A549 (cell line): Measurements from ENCODE around the gene SERBP1. TPM values are rescaled to one million over a fixed set of nuclear protein-coding genes. Genes with fewer than 3 reads are reported as not detected.

Source experiments
- ATAC-seq, 2 experiments: fragments of 200-7000 bp in 1 of 2; fragments of >200 bp in 1 of 2; cut with Nextera tagmentation in 1 of 2; cut with Tn5 transposase in 1 of 2; 3 replicates each; pipeline versions ENCODE4 v1.8.0 to v1.9.1; 2018 to 2020; ENCODE audit warnings: mild to moderate bottlenecking in 1 of 2, moderate library complexity in 1 of 2
- CTCF ChIA-PET: fragments of 300-600 bp; sonication (Branson Sonifier 250); formaldehyde crosslinking; extraction: SDS; loops from one replicate; lab custom pipeline; 2021; ENCODE audit warnings: antibody characterized with exemption, inconsistent platforms; lab: Yijun Ruan, JAX
- POLR2A ChIA-PET: fragments of 350-600 bp; formaldehyde crosslinking; extraction: SDS; loops from one replicate; lab custom pipeline; 2021; ENCODE audit warnings: antibody characterized with exemption, inconsistent platforms; lab: Yijun Ruan, JAX
- DNase-seq, 2 experiments: peaks; one replicate each; pipeline versions ENCODE4 v3.0.0 to v3.0.0-alpha.2; 2011 to 2016; ENCODE audit warnings: low read depth in 1 of 2, low spot score in 1 of 2
- FAIRE-seq: peaks from 2 replicates; lab custom pipeline; 2011; peaks lifted over from hg19 to GRCh38; lab: Jason Lieb, UNC
- H3K27ac ChIP-seq, 2 experiments: fragments of >200 bp; sonication (Bioruptor Twin); formaldehyde crosslinking; 3 replicates each; pipeline ENCODE4 v1.5.1; 2016 to 2017
- H3K4me1 ChIP-seq: fragments of >200 bp; sonication (Bioruptor Twin); formaldehyde crosslinking; 3 replicates; pipeline ENCODE4 v1.6.1; 2016
- H3K4me2 ChIP-seq: fragments of >200 bp; sonication (Bioruptor Twin); formaldehyde crosslinking; 3 replicates; pipeline ENCODE4 v1.6.1; 2016
- H3K4me3 ChIP-seq: fragments of >200 bp; sonication (Bioruptor Twin); formaldehyde crosslinking; 3 replicates; pipeline ENCODE4 v1.5.1; 2016
- H3K9me3 ChIP-seq: fragments of >200 bp; sonication (Bioruptor Twin); formaldehyde crosslinking; 3 replicates; pipeline ENCODE4 v1.6.1; 2016
- CBX2 ChIP-seq: fragments of 200-600 bp; sonication (generic); IDR thresholded peaks from 2 replicates; pipeline ENCODE4 v1.6.1; 2016; ENCODE audit warnings: low read depth, mild to moderate bottlenecking, borderline replicate concordance
- CEBPB ChIP-seq, 2 experiments: fragments of >200 bp in 1 of 2; sonication (Bioruptor Twin) in 1 of 2; formaldehyde crosslinking in 1 of 2; IDR thresholded peaks; 2 replicates each; pipeline ENCODE4 v1.6.1; 2012 to 2016
- EHF ChIP-seq: fragments of 250-450 bp; sonication (Bioruptor Pico); IDR thresholded peaks from 2 replicates; pipeline ENCODE4 v1.5.0; 2020; ENCODE audit warnings: mild to moderate bottlenecking
- EHMT2 ChIP-seq: fragments of 200-600 bp; sonication (generic); IDR thresholded peaks from 2 replicates; pipeline ENCODE4 v1.6.1; 2016; ENCODE audit warnings: antibody characterized with exemption, low read depth, mild to moderate bottlenecking, moderate library complexity
- EP300 ChIP-seq, 2 experiments: fragments of >200 bp; sonication (Bioruptor Twin); formaldehyde crosslinking; IDR thresholded peaks; 2 replicates in 1 of 2; 3 replicates in 1 of 2; pipeline ENCODE4 v1.6.1; 2016 to 2017
- FOSL2 ChIP-seq, 2 experiments: fragments of 450-650 bp in 1 of 2; fragments of >200 bp in 1 of 2; sonication (Bioruptor Twin) in 1 of 2; formaldehyde crosslinking; IDR thresholded peaks; 2 replicates each; pipeline versions ENCODE4 v1.5.0 to v1.6.1; 2016 to 2020; ENCODE audit warnings: mild to moderate bottlenecking in 1 of 2, moderate library complexity in 1 of 2
- GATA3 ChIP-seq: IDR thresholded peaks from 2 replicates; pipeline ENCODE4 v1.6.1; 2012; ENCODE audit warnings: borderline replicate concordance
- HDAC2 ChIP-seq: fragments of 200-600 bp; sonication (generic); IDR thresholded peaks from 2 replicates; pipeline ENCODE4 v1.6.1; 2016
- HEYL ChIP-seq: fragments of 250-450 bp; sonication (Bioruptor Pico); IDR thresholded peaks from 2 replicates; pipeline ENCODE4 v1.8.0; 2021; ENCODE audit warnings: mild to moderate bottlenecking, moderate library complexity
- HOXA7 ChIP-seq: fragments of 250-450 bp; sonication (Bioruptor Pico); IDR thresholded peaks from 2 replicates; pipeline ENCODE4 v1.5.0; 2020; ENCODE audit warnings: mild to moderate bottlenecking, moderate library complexity
- HOXB13 ChIP-seq: fragments of 250-450 bp; sonication (Bioruptor Pico); IDR thresholded peaks from 2 replicates; pipeline ENCODE4 v1.5.0; 2020; ENCODE audit warnings: low read depth, mild to moderate bottlenecking, moderate library complexity
- HOXB5 ChIP-seq: fragments of 250-450 bp; sonication (Bioruptor Pico); IDR thresholded peaks from 2 replicates; pipeline ENCODE4 v1.5.0; 2020; ENCODE audit warnings: mild to moderate bottlenecking, moderate library complexity
- JUN ChIP-seq, 2 experiments: fragments of >200 bp; sonication (Bioruptor Twin); formaldehyde crosslinking; IDR thresholded peaks; 2 replicates in 1 of 2; 3 replicates in 1 of 2; pipeline ENCODE4 v1.6.1; 2016 to 2017
- JUNB ChIP-seq: fragments of >200 bp; sonication (Bioruptor Twin); formaldehyde crosslinking; IDR thresholded peaks from 2 replicates; pipeline ENCODE4 v1.6.1; 2016
- KDM5A ChIP-seq: fragments of 200-600 bp; sonication (generic); IDR thresholded peaks from 2 replicates; pipeline ENCODE4 v1.6.1; 2016; ENCODE audit warnings: antibody characterized with exemption, mild to moderate bottlenecking
- NPAS2 ChIP-seq: fragments of 250-450 bp; sonication (Bioruptor Pico); IDR thresholded peaks from 2 replicates; pipeline ENCODE4 v1.8.0; 2022; ENCODE audit warnings: mild to moderate bottlenecking, moderate library complexity, borderline replicate concordance
- NR3C1 ChIP-seq: fragments of >200 bp; sonication (Bioruptor Twin); formaldehyde crosslinking; IDR thresholded peaks from 3 replicates; pipeline ENCODE4 v1.6.1; 2017
- RARB ChIP-seq: fragments of 250-450 bp; sonication (Bioruptor Pico); IDR thresholded peaks from 2 replicates; pipeline ENCODE4 v1.8.0; 2021; ENCODE audit warnings: mild to moderate bottlenecking, moderate library complexity
- RCOR1 ChIP-seq: fragments of 150-350 bp; IDR thresholded peaks from 2 replicates; pipeline ENCODE4 v1.6.1; 2014; ENCODE audit warnings: antibody characterized with exemption, low read length, low read depth
- RFX5 ChIP-seq: fragments of 450-650 bp; IDR thresholded peaks from 2 replicates; pipeline ENCODE4 v1.7.1; 2014; ENCODE audit warnings: antibody characterized with exemption, mild to moderate bottlenecking, moderate library complexity
- SREBF2 ChIP-seq: fragments of 450-650 bp; IDR thresholded peaks from 2 replicates; pipeline ENCODE4 v1.6.1; 2014; ENCODE audit warnings: mild to moderate bottlenecking, moderate library complexity
- ZC3H11A ChIP-seq: fragments of 450-650 bp; IDR thresholded peaks from 2 replicates; pipeline ENCODE4 v1.6.1; 2014; ENCODE audit warnings: antibody characterized with exemption, mild to moderate bottlenecking
- ZFP36 ChIP-seq: fragments of 450-650 bp; IDR thresholded peaks from 2 replicates; pipeline ENCODE4 v1.6.1; 2014; ENCODE audit warnings: borderline replicate concordance; ENCODE audit not compliant: partially characterized antibody
- ZNF302 ChIP-seq: fragments of 250-450 bp; sonication (Bioruptor Pico); IDR thresholded peaks from 2 replicates; pipeline ENCODE4 v1.9.0; 2021; ENCODE audit warnings: inconsistent platforms, mild to moderate bottlenecking, moderate library complexity
- ZSCAN20 ChIP-seq: fragments of 250-450 bp; sonication (Bioruptor Pico); IDR thresholded peaks from 2 replicates; pipeline ENCODE4 v1.8.0; 2022; ENCODE audit warnings: mild to moderate bottlenecking, moderate library complexity
- WGBS: methylation state at CpG from one replicate; pipeline ENCODE4 v1.1.6; 2017; ENCODE audit errors: missing lambda C conversion rate; 5-methylcytosine and 5-hydroxymethylcytosine counted together
- polyA plus RNA-seq, 4 experiments: library from polyadenylated mRNA; depleted of rRNA in 3 of 4; stranded (reverse); fragments of >200 nt; fragmentation: RNase III in 1 of 4; extraction: RNeasy Plus Mini Kit Qiagen cat#74134 plus additional on column Dnase treatment in 1 of 4; gene quantifications; 2 replicates in 3 of 4; 3 replicates in 1 of 4; pipeline ENCODE4 v1.2.3, GENCODE V29; 2011 to 2017
- TF ChIP-seq, protein P1 (sequence below): fragments of 250-450 bp; sonication (Bioruptor Pico); IDR thresholded peaks from 2 replicates; pipeline ENCODE4 v1.5.0; 2020; ENCODE audit warnings: low read depth, mild to moderate bottlenecking, moderate library complexity
- TF ChIP-seq, protein P2 (sequence below): fragments of 250-450 bp; sonication (Bioruptor Pico); IDR thresholded peaks from 2 replicates; pipeline ENCODE4 v1.5.0; 2021; ENCODE audit warnings: mild to moderate bottlenecking, moderate library complexity, borderline replicate concordance
- TF ChIP-seq, protein P3 (sequence below): fragments of >200 bp; sonication (Bioruptor Twin); formaldehyde crosslinking; IDR thresholded peaks from 3 replicates; pipeline ENCODE4 v1.6.1; 2016
- TF ChIP-seq, protein P4 (sequence below): IDR thresholded peaks from 2 replicates; pipeline ENCODE4 v1.6.1; 2012; ENCODE audit warnings: low read depth, borderline replicate concordance

The SERBP1 gene
- polyA plus RNA-seq, 2 of the 4 experiments (the other 2 are of a cell fraction), result 237 to 333 TPM

DNA sequence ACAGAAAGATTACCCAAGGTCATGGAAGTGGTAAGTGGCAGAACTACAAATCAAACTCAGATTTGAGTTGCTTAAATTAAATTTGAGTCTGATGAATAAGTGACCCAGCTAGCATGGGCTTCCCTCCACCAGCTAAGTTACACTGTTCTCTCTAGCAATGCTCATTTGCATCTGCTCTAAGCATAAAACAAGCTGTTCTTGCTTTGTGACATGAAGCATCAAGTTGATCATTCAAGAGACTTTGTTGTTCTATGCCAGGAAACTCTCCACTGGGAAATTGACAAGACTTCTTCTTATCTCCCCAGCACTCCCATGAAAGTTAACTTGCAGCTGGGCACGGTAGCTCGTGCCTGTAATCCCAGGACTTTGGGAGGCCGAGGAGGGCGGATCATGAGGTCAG lies 49.0 kb downstream of the SERBP1 start:
- WGBS, result 91% methylated on average over 4 of the region's 4 CpGs
- Histone ChIP-seq H3K4me3 (no peak overlapping the region), H3K9me3 (peaks cover 6% of the 10 kb centered on the region; the same call in 2 of the 3 replicates), H3K4me1 (no peaks in the 10 kb centered on the region), H3K27ac (no peak overlapping the region), H3K4me2 (no peak overlapping the region)
- ChIA-PET CTCF (no interaction called here), POLR2A (no interaction called here)
- no peak for DNase-seq
- ATAC-seq, result no peak
- FAIRE-seq, result no peak
- TF ChIP-seq, protein P1, sequence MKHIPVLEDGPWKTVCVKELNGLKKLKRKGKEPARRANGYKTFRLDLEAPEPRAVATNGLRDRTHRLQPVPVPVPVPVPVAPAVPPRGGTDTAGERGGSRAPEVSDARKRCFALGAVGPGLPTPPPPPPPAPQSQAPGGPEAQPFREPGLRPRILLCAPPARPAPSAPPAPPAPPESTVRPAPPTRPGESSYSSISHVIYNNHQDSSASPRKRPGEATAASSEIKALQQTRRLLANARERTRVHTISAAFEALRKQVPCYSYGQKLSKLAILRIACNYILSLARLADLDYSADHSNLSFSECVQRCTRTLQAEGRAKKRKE, result no peak
- no peak for TF ChIP-seq EHF

DNA sequence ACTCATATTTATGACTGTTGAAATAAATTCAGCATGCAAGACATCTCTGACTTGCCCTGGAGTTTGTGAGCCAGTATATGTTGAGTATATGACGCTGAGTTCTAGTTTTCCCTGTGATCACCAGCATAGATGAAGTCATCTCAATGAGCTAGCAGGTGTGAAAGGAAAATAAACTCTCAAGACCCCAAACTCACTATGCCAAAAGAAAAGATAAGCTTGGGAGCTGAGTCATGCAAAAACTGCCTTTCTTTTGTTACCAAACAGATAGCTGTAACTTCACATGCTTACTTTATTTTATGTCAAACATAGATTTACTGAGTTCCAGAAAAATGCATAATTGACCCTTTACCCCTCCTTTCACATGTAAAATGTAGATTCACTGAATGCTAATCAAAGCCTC lies 52.9 kb downstream of the SERBP1 start:
- DNase-seq, result no peak
- no peak for ATAC-seq
- no peak overlapping the region for H3K4me3 ChIP-seq
- POLR2A ChIA-PET, result no interaction called here
- no peaks in the 10 kb centered on the region for H3K4me1 ChIP-seq
- no peak overlapping the region for H3K4me2 ChIP-seq
- no peak for TF ChIP-seq RCOR1
- TF ChIP-seq JUNB, result no peak
- TF ChIP-seq, protein P2, sequence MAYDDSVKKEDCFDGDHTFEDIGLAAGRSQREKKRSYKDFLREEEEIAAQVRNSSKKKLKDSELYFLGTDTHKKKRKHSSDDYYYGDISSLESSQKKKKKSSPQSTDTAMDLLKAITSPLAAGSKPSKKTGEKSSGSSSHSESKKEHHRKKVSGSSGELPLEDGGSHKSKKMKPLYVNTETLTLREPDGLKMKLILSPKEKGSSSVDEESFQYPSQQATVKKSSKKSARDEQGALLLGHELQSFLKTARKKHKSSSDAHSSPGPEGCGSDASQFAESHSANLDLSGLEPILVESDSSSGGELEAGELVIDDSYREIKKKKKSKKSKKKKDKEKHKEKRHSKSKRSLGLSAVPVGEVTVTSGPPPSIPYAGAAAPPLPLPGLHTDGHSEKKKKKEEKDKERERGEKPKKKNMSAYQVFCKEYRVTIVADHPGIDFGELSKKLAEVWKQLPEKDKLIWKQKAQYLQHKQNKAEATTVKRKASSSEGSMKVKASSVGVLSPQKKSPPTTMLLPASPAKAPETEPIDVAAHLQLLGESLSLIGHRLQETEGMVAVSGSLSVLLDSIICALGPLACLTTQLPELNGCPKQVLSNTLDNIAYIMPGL (CRISPR knock-in tag), result no peak
- TF ChIP-seq EP300 (IDR thresholded peaks at IDR 0.05), result no peak
- TF ChIP-seq, protein P3, sequence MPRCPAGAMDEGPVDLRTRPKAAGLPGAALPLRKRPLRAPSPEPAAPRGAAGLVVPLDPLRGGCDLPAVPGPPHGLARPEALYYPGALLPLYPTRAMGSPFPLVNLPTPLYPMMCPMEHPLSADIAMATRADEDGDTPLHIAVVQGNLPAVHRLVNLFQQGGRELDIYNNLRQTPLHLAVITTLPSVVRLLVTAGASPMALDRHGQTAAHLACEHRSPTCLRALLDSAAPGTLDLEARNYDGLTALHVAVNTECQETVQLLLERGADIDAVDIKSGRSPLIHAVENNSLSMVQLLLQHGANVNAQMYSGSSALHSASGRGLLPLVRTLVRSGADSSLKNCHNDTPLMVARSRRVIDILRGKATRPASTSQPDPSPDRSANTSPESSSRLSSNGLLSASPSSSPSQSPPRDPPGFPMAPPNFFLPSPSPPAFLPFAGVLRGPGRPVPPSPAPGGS, result no peak
- no peak for TF ChIP-seq EHF
- TF ChIP-seq HOXB5 (CRISPR knock-in tag), result no peak
- TF ChIP-seq HDAC2, result no peak
- 100% methylated on average over 1 of the region's 1 CpG for WGBS
- CTCF ChIA-PET, result no interaction called here
- no peak overlapping the region for H3K27ac ChIP-seq
- FAIRE-seq, result no peak
- no peaks in the 10 kb centered on the region for H3K9me3 ChIP-seq

DNA sequence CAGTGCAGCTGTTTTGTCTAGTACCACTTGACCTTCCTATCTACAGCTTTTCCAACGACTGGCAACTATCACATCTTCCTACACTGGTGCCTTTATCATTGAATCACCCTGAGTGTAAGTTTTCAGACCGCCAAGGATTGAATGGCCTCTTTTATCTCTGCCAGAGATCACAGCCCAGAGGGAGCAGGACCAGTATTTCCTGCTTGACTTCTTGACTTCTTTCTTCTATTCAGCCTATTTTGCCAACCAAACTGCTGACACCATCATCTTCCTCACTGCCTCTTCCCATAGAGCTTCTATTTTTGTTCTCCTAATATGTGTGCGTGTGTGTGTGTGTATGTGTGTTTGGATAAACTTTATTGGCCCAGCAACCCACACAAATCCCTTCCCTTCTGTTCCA lies 53.8 kb downstream of the SERBP1 start:
- ChIA-PET CTCF (interaction anchor here (0.9 kb wide), 1 partner anchor 21 kb away, joined by 3 read pairs; no protein-coding TSS in a partner anchor), POLR2A (no interaction called here)
- no peak overlapping the region for H3K27ac ChIP-seq

DNA sequence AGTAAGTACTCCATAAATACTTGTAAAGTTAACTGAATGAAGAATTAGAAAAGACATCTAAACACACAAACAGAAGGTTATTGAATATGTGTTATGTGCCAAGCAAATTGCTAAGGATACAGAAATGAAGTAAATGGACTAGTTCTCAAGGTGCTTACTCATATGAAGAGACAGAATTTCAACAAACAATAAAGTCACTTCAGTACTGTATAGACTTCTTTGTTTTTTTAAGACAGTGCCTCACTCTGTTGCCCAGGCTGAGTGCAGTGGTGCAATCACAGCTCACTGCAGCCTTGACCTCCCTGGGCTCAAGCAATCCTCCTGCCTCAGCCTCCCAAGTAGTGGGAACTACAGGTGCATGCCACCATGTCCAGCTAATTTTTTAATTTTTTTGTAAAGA lies 57.3 kb downstream of the SERBP1 start:
- DNase-seq (no peak), FAIRE-seq (no peak), ATAC-seq (no peak)
- no peak overlapping the region for H3K4me3 ChIP-seq
- ChIA-PET POLR2A (no interaction called here), CTCF (interaction anchor here (1.0 to 1.4 kb wide), 2 partner anchors 108 to 127 kb away, joined by 3 to 4 read pairs; no protein-coding TSS in a partner anchor)
- no peaks in the 10 kb centered on the region for H3K9me3 ChIP-seq
- H3K4me1 ChIP-seq, result peaks cover 3% of the 10 kb centered on the region; the same call in 1 of the 3 replicates
- no peak overlapping the region for H3K27ac ChIP-seq
- no peak for TF ChIP-seq EHMT2
- TF ChIP-seq, protein P2 (CRISPR knock-in tag), result no peak
- no peak for TF ChIP-seq NR3C1
- TF ChIP-seq EHF, result no peak
- no peak for TF ChIP-seq RCOR1
- no peak for TF ChIP-seq ZC3H11A
- TF ChIP-seq ZFP36, result no peak
- no peak for TF ChIP-seq ZNF302 (CRISPR knock-in tag)
- no peak for TF ChIP-seq ZSCAN20 (CRISPR knock-in tag)
- no peak for TF ChIP-seq JUNB
- TF ChIP-seq, protein P4, sequence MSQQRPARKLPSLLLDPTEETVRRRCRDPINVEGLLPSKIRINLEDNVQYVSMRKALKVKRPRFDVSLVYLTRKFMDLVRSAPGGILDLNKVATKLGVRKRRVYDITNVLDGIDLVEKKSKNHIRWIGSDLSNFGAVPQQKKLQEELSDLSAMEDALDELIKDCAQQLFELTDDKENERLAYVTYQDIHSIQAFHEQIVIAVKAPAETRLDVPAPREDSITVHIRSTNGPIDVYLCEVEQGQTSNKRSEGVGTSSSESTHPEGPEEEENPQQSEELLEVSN, result no peak
- no peak for TF ChIP-seq HOXA7 (CRISPR knock-in tag)
- TF ChIP-seq GATA3, result no peak
- TF ChIP-seq RFX5, result no peak
- TF ChIP-seq CBX2, result no peak
- no peak overlapping the region for H3K4me2 ChIP-seq

More for the DNA sequence above, 53.8 kb downstream of the SERBP1 start:
- H3K4me2 ChIP-seq, result no peak overlapping the region
- WGBS, result 74% methylated on average over 3 of the region's 3 CpGs
- no peaks in the 10 kb centered on the region for H3K4me1 ChIP-seq
- H3K4me3 ChIP-seq, result no peak overlapping the region
- DNase-seq (no peak), FAIRE-seq (no peak), ATAC-seq (no peak)
- H3K9me3 ChIP-seq, result no peaks in the 10 kb centered on the region
- no peak for TF ChIP-seq HOXB13 (CRISPR knock-in tag)
- no peak for TF ChIP-seq JUN (IDR thresholded peaks at IDR 0.05)
- no peak for TF ChIP-seq SREBF2
- no peak for TF ChIP-seq RARB
- TF ChIP-seq FOSL2 (IDR thresholded peaks at IDR 0.05), result no peak
- TF ChIP-seq FOSL2 (CRISPR knock-in tag; IDR thresholded peaks at IDR 0.05), result no peak
- TF ChIP-seq RFX5, result no peak
- no peak for TF ChIP-seq HOXB5 (CRISPR knock-in tag)
- no peak for TF ChIP-seq ZSCAN20 (CRISPR knock-in tag)
- TF ChIP-seq JUNB, result no peak
- TF ChIP-seq NPAS2, result no peak
- no peak for TF ChIP-seq CEBPB (IDR thresholded peaks at IDR 0.05)
- TF ChIP-seq HEYL (CRISPR knock-in tag), result no peak
- no peak for TF ChIP-seq KDM5A
